Activated CD4-positive, alpha-beta T cell treated with anti-CD3 and anti-CD28 coated beads, Interleukin-2, amount 50 U/mL, for 24 hours (primary cell): ENCODE data around the gene CCDC171.
"Not testable (repeated sequence)": the region's sequence is repeated elsewhere in the genome, so short reads cannot be mapped to it uniquely, and the experiment has no call there.

Experiments used
- DNase-seq, 2 donors: peaks; one replicate each; pipeline ENCODE4 v3.0.0-alpha.2; 2020; ENCODE audit warnings: low read depth in 1 of 2, low spot score in 1 of 2

The CCDC171 gene

GRCh38 chr9:15693701-15694100, 140.9 kb downstream of the CCDC171 start:
- DNase-seq, result no peak

- DNase-seq, result no peak
Measured at GRCh38 chr9:15696979-15697378, 144.1 kb downstream of the CCDC171 start.

DNA sequence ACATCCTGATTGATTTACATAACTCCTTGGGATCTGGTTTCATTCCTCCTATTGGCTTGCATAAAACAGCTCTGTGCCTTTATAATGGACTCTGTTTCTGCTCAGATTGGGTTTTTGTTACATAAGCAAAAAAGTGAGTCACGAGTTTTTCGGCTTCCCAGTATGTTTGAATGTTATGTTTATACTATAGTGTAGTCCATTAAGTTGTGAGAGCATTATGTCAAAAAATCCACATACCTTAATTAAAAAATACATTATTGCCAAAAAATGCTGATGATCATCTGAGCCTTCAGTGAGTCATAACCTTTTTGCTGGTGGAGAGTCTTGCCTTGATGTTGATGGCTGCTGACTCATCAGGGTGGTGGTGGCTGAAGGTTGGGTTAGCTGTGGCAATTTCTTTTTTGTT, 144.6 kb downstream of the CCDC171 start:
- no peak for DNase-seq

GRCh38 chr9:15699876-15700559, 147.2 kb downstream of the CCDC171 start:
- not testable (repeated sequence) for DNase-seq

- DNase-seq, result no peak
Measured at GRCh38 chr9:15707000-15707399, 154.2 kb downstream of the CCDC171 start.

DNA sequence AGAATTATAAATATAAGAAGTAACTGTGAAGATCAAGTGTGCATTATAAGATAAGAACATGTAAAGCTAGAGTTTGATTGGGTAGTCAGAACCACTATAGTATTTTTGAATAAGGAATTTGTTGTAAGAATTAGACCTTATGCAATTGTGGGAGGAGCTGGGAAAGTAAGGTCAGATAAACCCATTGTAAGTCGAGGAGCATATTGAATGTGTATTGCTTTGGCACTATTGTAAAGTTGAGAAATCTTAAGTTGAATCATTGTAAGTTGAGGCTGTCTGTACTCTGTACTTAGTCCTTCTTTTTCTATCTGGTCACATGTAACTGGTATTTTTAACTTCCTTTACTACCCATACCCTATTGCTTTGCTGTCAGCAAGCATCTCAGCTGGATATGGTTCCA, 158.7 kb downstream of the CCDC171 start:
- DNase-seq, result no peak

GRCh38 chr9:15711931-15712330, 159.1 kb downstream of the CCDC171 start:
- no peak for DNase-seq

DNA sequence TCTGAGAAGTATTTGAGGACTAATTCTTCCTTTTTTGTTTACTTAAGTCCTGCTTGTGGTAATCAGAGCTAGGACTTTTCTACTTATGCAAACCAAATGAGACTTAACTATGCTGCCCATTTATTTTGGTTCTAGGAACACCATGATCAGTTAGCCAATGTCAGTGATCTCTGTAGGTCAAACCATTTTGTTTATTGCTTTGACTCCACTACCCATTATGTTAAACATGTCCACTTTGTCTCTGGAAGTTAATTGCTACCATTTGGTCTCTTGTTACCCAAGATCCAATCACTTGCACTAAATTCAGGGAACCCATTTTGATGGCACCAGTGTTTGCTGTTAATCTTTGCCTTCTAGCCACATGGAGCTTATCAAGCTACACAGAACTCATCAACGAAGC, 161.9 kb downstream of the CCDC171 start:
- no peak for DNase-seq

- DNase-seq, result no peak
Measured at GRCh38 chr9:15717290-15717967, 164.6 kb downstream of the CCDC171 start.

- DNase-seq, result no peak
Measured at GRCh38 chr9:15718423-15718822, 165.6 kb downstream of the CCDC171 start.

DNA sequence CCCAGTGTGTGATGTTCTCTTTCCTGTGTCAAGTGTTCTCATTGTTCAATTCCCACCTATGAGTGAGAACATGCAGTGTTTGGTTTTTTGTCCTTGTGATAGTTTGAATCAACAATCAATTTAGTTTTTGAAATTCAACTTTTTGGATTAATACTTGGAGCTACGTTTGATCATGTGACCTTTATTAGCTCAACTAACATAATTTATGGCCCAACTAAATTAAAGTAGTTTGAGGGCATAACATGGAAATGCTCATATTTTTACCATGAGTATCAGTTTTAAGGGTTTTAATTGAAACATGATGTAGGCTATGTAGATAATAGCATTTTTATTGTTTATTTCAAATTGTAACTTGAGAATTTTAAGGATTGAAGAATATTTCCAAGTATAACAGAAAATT, 168.0 kb downstream of the CCDC171 start:
- DNase-seq, result no peak

DNA sequence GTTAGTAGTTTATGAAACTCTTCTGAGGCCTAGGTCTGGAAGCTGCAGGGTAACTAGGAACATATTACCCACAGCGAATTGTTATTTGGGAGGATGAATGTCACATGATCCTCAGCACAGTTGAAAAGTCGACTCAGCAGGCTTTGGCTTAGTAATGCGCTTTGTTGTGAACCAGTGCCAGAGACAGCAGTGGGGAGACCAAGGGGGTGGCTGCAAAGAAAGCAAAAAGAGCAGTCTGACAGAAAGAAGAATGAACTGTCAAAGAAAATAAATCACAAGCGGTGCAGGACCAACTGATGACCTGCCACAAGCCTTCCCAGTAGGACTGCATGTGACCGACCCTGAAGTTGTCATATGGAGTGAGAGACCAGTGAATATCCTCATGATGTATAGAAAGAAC, 170.0 kb downstream of the CCDC171 start:
- DNase-seq, result no peak

- no peak for DNase-seq
Measured at GRCh38 chr9:15724016-15724415, 171.2 kb downstream of the CCDC171 start.

- no peak for DNase-seq
Measured at GRCh38 chr9:15724612-15725011, 171.8 kb downstream of the CCDC171 start.

DNA sequence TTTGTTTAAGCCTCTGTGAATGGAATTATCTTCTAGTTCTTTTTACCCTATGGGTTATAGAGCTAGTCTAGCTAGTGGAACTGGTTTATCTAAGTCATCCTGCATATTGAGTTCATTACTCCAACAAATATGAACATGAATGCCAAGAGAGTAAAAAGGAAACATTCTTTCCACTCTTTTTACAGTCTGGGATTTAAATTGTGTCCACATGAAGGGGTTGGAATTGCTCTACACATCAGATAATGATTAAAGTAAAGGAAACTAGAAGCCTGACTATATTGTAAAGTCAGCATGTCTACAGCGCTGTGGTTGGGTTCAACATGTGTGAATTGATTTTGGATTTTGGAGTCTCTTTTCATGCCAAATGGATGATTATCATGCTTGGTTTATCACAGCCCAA, 173.1 kb downstream of the CCDC171 start:
- no peak for DNase-seq

DNA sequence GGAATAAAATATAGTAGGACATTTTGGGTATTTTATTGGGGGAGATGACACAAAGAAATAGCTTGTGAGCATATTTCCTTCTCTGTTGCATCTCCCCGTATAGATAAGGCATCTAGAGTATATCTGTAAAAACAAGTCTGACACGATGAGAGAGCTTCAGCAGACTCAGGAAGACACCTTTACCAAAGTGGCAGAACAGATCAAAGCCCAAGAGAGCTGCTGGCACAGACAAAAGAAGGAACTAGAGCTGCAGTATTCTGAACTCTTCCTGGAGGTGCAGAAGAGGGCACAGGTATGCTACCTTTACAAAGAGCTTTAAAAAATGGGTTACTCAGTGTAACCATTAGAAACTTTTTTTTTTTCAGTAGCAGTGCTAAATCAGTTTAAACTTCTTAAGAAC, 176.7 kb downstream of the CCDC171 start:
- no peak for DNase-seq

- DNase-seq, result no peak
Measured at GRCh38 chr9:15735083-15735857, 182.4 kb downstream of the CCDC171 start.

DNA sequence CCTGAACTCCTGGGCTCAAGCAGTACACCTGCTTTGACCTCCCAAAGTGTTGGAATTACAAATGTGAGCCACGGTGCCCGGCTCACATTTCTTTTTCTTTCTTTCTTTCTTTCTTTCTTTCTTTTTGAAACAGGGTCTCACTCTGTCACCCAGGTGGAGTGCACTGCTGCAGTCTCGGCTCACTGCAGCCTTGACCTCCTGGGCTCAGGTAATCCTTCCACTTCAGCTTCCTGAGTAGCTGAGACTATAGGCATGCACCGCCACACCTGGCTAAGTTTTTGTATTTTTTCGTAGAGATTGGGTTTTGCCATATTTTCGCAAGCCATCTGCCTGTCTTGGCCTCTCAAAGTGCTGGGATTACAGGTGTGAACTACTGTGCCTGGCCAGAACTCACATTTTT, 183.7 kb downstream of the CCDC171 start:
- DNase-seq, result no peak

DNA sequence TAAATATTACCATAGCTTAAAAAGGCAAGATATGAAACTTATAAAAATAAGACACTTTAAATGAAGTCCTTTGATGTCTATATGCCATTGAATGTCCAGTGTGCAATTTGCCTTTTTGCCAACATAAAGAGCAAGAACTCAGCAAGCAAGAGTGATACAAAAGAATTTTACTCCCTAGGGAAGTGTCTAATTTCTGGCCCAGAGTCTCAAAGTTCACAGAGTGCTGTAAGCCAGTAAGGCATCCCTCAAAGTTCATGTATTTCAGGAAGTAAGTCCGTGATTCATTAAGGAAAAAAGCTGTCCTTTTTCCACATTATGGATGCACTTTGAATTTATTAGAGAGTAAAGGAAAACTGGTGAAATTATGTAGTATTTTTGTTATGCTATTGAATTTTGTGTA, 185.2 kb downstream of the CCDC171 start:
- DNase-seq, result no peak

GRCh38 chr9:15741015-15741414, 188.2 kb downstream of the CCDC171 start:
- DNase-seq, result no peak

- DNase-seq, result no peak
Measured at GRCh38 chr9:15743512-15743911, 190.7 kb downstream of the CCDC171 start.

- DNase-seq, result no peak
Measured at GRCh38 chr9:15744196-15744595, 191.4 kb downstream of the CCDC171 start.
